Activated T-cell treated with anti-CD3 and anti-CD28 coated beads for 24 hours (primary cell): ENCODE results near the gene SEMA3A.

Experiments used
- DNase-seq: peaks from one replicate; pipeline ENCODE4 v3.0.0-alpha.2; 2020; ENCODE audit warnings: low read depth

Gene SEMA3A

GRCh38 chr7:84195295-84196060, 889 bp upstream of the SEMA3A start:
- DNase-seq: no peak

DNA sequence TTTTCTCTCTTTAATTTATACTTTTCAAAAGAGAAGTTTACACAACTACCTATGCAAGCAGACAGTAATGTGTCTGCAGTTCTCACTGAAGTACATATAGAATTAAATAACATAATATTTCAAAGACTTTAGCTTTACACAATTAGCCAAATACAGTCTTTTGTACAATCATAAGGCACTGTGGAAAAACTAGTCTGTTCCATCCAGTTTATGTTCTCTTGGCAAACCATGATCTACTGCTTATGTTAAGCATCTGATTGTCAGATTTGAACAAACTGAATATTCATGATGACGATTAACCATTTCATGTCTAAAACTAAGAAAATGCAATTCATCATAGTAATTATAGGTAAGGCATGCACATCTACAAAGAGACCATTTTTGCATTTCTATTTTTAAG, 842 bp downstream of the SEMA3A start:
- no peak for DNase-seq

DNA sequence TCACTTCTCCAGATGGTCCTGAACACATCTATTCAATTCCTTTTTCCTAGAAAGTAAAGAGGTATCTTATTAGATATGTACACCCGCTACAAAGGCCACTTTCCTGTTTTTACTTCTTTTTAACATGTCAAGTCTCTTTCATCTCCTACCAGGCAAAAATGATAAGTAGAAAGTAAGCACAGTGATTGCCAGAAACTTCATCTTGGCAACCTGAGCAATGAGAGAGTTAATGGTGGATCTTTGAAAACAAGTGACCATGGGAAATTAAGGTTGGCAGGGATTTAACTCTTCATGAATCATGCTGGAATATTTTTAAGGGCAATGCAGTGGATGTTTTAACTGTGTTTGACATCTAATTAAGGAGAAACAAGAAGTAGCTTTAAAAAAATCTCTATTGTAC, 2.7 kb downstream of the SEMA3A start:
- no peak for DNase-seq

GRCh38 chr7:84191261-84191660, 3.3 kb downstream of the SEMA3A start:
- no peak for DNase-seq

- no peak for DNase-seq
Measured at GRCh38 chr7:84190016-84190705, 4.4 kb downstream of the SEMA3A start.

DNA sequence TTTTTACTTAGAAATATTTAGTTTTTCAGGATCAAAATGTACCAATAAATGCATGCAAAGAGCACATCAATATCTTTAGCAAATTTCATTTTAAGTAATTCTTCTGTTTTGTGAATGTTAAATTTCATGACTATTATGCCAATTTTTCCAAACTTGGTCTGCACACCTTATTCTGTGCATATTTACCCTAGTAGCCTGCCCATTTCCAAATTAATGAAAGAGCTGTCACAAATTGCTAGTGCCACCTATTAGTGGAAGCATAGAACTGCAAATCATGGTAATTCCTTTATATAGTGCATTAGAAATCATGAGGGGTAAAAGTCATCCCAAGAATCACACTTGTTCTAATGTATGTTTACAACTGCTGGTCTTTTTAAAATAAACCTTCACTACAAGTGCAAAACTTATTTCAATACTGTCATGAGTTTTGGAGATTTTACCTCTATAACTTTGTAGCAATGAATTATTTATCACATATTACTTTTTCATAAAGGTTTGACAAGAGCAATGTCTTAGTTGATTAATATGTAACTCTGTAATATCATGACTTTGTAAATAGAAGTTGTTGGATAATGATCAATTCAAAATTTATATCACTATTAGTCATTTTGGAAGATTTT, 5.7 kb downstream of the SEMA3A start:
- DNase-seq: no peak

GRCh38 chr7:84187813-84188510, 6.6 kb downstream of the SEMA3A start:
- DNase-seq: no peak

- DNase-seq: no peak
Measured at GRCh38 chr7:84187087-84187805, 7.3 kb downstream of the SEMA3A start.

DNA sequence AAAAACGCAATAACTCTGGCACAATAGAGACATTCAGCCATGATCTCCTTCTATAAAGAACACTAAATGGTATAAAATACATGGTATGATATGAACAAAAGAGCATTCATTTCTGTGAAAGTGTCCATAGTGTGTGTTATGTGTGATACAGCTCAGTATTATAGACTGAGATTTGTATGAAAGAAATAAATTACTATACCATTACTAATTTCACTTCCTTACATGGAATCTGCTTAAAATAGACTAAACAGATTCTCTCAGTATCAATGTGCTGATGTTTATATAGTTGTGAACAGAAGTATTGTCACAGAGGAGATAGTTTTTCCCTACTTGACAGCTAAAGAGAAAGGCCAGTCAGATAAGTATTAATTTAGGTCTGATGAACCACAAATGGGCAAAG, 10.8 kb downstream of the SEMA3A start:
- no peak for DNase-seq

DNA sequence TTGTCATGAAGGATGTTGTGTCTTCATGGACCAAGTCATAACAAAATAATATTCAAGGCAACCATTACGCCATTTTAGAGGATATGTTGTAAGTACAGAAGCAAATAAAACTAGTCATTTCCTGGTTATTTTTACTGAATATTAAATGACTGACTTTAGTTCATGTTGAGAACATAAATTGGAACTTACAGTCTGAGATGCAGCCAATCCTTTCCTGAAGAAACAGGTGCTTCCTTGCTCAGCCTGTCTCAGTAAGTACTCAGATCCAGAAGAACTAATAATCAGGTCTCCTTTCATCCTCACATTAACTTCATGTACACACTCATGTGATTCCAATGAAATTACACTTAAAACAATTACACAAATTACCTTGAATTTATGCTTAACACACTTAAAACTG, 12.3 kb downstream of the SEMA3A start:
- DNase-seq: no peak

DNA sequence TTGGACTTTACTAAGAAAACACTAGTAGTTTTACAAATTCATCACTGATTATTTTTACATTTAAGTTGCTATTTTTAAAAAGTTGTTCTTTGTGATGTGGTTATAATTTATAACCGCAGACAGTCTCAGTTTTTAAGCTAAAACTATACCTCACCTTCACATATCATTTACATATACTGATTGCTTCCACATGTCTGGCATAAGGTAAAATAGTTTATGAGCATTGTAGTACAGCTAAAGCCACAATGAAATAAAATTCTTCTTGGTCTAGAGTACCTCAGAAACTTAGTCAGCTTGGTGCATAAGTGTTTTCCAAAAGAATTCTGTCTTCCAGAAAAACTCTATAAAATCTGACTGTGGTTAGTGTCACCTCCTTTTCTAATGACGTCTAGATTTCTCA, 13.0 kb downstream of the SEMA3A start:
- no peak for DNase-seq

DNA sequence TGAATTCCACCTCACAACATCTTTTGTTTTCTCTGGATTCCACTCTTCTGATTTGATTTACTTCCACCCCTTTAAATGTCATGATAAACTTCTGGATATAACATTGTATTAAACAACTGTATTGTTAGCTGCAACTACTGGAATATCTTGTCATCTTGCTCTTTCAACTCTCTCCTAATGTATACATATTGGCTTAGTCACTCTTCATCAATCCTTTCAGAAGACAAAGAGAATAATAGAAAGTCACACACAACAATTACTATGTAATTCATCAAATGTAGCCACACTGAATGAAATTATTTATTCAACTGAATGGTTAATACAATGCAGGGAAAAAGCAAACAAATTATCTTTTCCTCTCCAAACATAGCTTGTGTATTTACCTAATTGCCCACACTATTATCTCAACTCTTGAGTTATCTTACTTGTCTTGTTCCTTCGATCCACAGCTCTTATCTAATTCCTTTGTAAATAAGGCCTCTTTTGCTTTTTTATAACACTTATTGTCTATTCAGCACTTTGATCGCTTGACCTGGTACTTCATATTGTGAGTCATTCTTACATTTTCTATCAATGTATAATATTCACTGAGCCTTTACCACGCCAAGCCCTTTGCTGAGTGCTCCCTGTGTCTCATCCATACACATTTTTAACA, 16.7 kb downstream of the SEMA3A start:
- no peak for DNase-seq

DNA sequence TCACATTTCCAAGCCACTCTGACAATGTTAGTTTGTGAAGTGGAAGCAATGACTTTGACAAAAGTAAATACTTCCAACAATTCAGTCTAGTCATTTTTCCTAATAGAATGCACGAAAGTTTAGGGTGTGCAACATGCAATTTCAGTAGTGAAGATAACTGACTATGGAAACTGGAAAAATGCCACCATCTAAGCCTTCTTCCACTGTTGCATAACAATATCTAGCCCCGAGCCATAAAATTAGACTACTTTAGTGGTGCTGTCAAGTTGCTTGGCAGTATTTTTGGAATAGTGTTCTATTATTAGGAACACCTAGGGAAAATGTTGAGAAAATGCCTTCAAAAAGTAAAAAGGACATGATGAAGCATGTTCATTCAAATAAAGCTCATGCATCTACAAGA, 17.9 kb downstream of the SEMA3A start:
- no peak for DNase-seq

- DNase-seq: no peak
Measured at GRCh38 chr7:84175461-84175860, 19.1 kb downstream of the SEMA3A start.

GRCh38 chr7:84170646-84171045, 23.9 kb downstream of the SEMA3A start:
- no peak for DNase-seq

DNA sequence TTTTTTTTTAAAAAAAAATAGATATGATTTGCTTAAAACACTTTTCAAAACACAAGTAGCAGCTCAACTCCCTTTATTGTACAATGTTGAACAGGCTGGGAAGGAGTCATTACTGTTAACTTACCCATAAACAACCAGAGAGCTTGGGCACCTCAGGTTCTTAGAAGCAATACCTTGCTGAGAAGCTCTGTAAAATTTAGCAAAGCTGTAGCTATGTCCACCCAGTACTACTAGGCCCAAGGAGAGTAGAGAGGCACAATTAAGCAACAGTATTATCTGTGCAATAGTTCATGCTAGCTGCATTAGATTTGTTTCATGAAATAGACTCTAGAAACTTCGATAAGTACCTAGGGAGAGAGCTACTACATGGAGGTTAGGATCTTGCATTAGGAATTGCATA, 32.0 kb downstream of the SEMA3A start:
- no peak for DNase-seq

DNA sequence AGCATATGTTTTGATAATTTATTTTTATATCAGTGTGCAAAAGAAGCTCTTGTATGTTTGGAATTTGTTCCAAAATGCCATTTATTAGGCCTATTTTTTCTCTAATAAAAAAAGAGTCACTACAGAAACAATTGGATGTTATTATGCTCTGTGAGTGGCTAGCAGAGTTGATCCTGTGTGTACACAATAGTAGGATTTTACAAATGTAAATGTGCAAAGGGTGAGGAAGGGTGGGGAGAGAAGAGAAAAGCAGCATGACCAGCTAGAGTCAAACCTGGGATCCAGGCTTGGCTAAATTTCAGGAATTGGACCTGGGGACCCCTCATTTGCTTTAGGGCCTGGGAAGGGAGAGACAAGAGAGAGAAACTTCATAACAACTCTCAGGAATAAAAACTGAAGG, 32.5 kb downstream of the SEMA3A start:
- DNase-seq: no peak

DNA sequence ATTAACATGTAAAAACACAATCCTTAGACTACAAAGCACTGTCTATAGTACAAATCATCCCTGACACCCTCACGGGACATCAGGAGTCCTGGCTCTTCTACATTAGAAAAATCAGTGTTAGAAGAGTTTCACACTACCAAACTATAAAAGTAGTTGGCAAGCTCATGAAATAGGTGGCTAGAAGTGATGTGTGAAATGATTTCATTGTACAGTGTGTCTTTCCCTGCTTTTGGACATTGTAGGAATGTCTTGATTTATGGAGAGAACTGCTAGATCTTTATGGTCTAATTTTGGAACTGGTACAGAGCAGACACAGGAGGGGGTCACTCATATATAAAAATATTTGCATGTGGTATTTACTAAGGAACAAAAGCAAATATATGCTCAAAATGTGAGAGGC, 33.2 kb downstream of the SEMA3A start:
- no peak for DNase-seq

GRCh38 chr7:84159435-84159834, 35.2 kb downstream of the SEMA3A start:
- no peak for DNase-seq

GRCh38 chr7:84157171-84157570, 37.4 kb downstream of the SEMA3A start:
- DNase-seq: no peak

DNA sequence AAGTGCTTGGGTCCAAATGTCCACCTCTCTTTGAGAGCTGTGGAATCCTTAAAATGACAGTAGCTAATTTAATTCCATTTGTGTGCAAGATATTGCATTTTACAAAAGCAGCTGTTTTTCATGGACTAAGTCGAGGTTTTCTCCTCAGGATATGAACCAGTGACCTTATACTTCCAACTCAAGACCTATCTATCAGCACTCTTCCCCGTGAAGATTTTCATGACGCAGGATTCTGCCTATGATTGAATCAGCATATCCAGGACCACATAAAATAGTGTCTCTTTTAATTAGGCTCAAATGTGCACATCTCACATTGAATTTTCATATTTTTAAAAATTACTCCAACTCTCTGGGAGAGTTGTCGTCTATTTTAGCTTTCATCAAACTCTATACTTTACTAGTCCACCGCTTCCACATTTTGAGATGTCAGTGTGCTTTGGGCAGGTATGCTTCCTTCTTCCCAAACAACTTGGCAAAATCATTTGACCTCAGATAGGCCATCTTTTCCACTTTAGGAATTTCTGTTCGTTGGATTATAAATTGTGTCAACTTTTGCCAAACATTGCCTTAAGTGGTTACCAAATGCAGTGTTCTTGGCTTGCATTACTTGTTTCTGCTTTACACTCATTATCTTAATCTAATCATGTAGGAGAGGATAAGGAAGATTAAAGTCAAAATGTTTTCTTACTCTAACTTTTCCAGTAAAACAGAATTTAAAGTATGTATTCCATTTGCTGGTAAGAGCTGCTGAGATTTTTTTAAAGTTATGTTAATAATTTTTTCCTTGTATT, 39.4 kb downstream of the SEMA3A start:
- DNase-seq: no peak
